DND-41 (cell line): ENCODE data around the gene CACNG8.

Experiments used
- CTCF ChIP-seq: IDR thresholded peaks from 2 replicates; pipeline ENCODE4 v1.5.1; 2012; ENCODE audit warnings: borderline replicate concordance, low read length, moderate library complexity, mild to moderate bottlenecking; ENCODE audit not compliant: poor library complexity, severe bottlenecking; ENCODE audit errors: extremely low read depth
- EZH2 ChIP-seq: IDR thresholded peaks from 3 replicates; pipeline ENCODE4 v1.6.1; 2012; ENCODE audit warnings: borderline replicate concordance, low read depth, mild to moderate bottlenecking, moderate library complexity, low read length, inconsistent platforms; ENCODE audit not compliant: severe bottlenecking

- TF ChIP-seq CTCF: no peak
- TF ChIP-seq EZH2: no peak
Observed at GRCh38 chr19:54024660-54025059, 61.9 kb downstream of the CACNG8 start.
